GM12878 (cell line): ENCODE measurements around the gene ITK. TPM values are rescaled to one million over a fixed set of nuclear protein-coding genes. Genes with fewer than 3 reads are reported as not detected.

Experiments used
- ATAC-seq: fragments of 200-7000 bp; cut with Tn5 transposase; 3 replicates; pipeline ENCODE4 v1.9.1; 2020; ENCODE audit warnings: mild to moderate bottlenecking, moderate library complexity
- BruUV-seq: library from RNA; stranded (reverse); fragments of 400-500 nt; replicated peaks from 2 replicates; lab custom pipeline; 2021; lab: Mats Ljungman, UMichigan
- CTCF ChIA-PET: fragments of 300-600 bp; sonication (Branson Sonifier 250); formaldehyde crosslinking; extraction: SDS; loops from one replicate; lab custom pipeline; 2021; ENCODE audit warnings: inconsistent platforms; lab: Yijun Ruan, JAX
- POLR2A ChIA-PET: fragments of 350-600 bp; formaldehyde crosslinking; extraction: SDS; loops from one replicate; lab custom pipeline; 2021; ENCODE audit warnings: inconsistent platforms; lab: Charles Lee
- RAD21 ChIA-PET: fragments of 300-600 bp; sonication (Branson Sonifier 250); formaldehyde crosslinking; loops from one replicate; lab custom pipeline; 2023; ENCODE audit warnings: antibody characterized with exemption; ENCODE audit not compliant: unreplicated experiment; lab: Charles Lee
- SMC1A ChIA-PET: fragments of 300-600 bp; sonication (Branson Sonifier 250); formaldehyde crosslinking; loops from one replicate; lab custom pipeline; 2023; ENCODE audit not compliant: unreplicated experiment, uncharacterized antibody; lab: Charles Lee
- DNase-seq: peaks from one replicate; pipeline ENCODE4 v3.0.0-alpha.2; 2011; ENCODE audit warnings: low read depth, low spot score
- FAIRE-seq: peaks from 3 replicates; lab custom pipeline; 2011; peaks lifted over from hg19 to GRCh38; lab: Jason Lieb, UNC
- H2AFZ ChIP-seq: 2 replicates; pipeline ENCODE4 v1.6.0; 2011; ENCODE audit warnings: low read depth, low read length, control low read depth; ENCODE audit not compliant: control insufficient read depth
- H3K27ac ChIP-seq: 2 replicates; pipeline ENCODE4 v1.5.1; 2011; ENCODE audit warnings: control low read depth; ENCODE audit not compliant: control insufficient read depth, insufficient read depth
- H3K27me3 ChIP-seq, 2 experiments: replicated peaks in 1 of 2; 2 replicates each; pipeline versions ENCODE4 v1.6.0 to v1.6.1; 2011; ENCODE audit warnings: low read length in 1 of 2; ENCODE audit not compliant: control insufficient read depth in 2 of 2, insufficient read depth in 2 of 2
- H3K36me3 ChIP-seq, 2 experiments: 2 replicates each; pipeline ENCODE4 v1.5.1; 2011; ENCODE audit warnings: low read length in 1 of 2; ENCODE audit not compliant: control insufficient read depth in 2 of 2, insufficient read depth in 2 of 2
- H3K4me1 ChIP-seq: 2 replicates; pipeline ENCODE4 v1.6.1; 2011; ENCODE audit warnings: mild to moderate bottlenecking, low read length, moderate library complexity, mixed read lengths; ENCODE audit not compliant: control insufficient read depth, insufficient read depth
- H3K4me2 ChIP-seq: 2 replicates; pipeline ENCODE4 v1.6.0; 2011; ENCODE audit warnings: control low read depth; ENCODE audit not compliant: control insufficient read depth, insufficient read depth
- H3K4me3 ChIP-seq: fragments of 200-600 bp; sonication (generic); 2 replicates; pipeline ENCODE4 v1.5.1; 2016
- H3K79me2 ChIP-seq: 2 replicates; pipeline ENCODE4 v1.6.0; 2011; ENCODE audit warnings: low read length; ENCODE audit not compliant: control insufficient read depth, insufficient read depth
- H3K9ac ChIP-seq: 2 replicates; pipeline ENCODE4 v1.8.0; 2011; ENCODE audit warnings: low read length, control low read depth, mixed read lengths; ENCODE audit not compliant: control insufficient read depth, insufficient read depth
- H3K9me3 ChIP-seq: replicated peaks from 3 replicates; pipeline ENCODE4 v1.5.1; 2011; ENCODE audit warnings: mild to moderate bottlenecking, low read length; ENCODE audit not compliant: control insufficient read depth, insufficient read depth
- H4K20me1 ChIP-seq: 2 replicates; pipeline ENCODE4 v1.6.0; 2011; ENCODE audit not compliant: control insufficient read depth, insufficient read depth
- DPF2 ChIP-seq: fragments of 450-650 bp; IDR thresholded peaks from 2 replicates; pipeline ENCODE4 v1.6.1; 2017; ENCODE audit warnings: mild to moderate bottlenecking
- FOXM1 ChIP-seq: IDR thresholded peaks from 2 replicates; pipeline ENCODE4 v1.6.1; 2012; ENCODE audit warnings: low read depth, mild to moderate bottlenecking, inconsistent platforms, low read length, moderate library complexity
- KAT2A ChIP-seq: conservative IDR thresholded peaks from 2 replicates; pipeline ENCODE4 v1.6.1; 2011; ENCODE audit warnings: low read depth, low read length; ENCODE audit not compliant: control insufficient read depth
- LARP7 ChIP-seq: fragments of 450-650 bp; IDR thresholded peaks from 2 replicates; pipeline ENCODE4 v1.6.1; 2017; ENCODE audit warnings: mild to moderate bottlenecking
- NR2C2 ChIP-seq: IDR thresholded peaks from 2 replicates; pipeline ENCODE4 v1.6.1; 2011; ENCODE audit warnings: borderline replicate concordance, low read depth; ENCODE audit not compliant: control insufficient read depth, insufficient read length
- PAX5 ChIP-seq: IDR thresholded peaks from 2 replicates; pipeline ENCODE4 v1.6.1; 2011; ENCODE audit warnings: low read depth, low read length, borderline replicate concordance
- RB1 ChIP-seq: fragments of 450-650 bp; formaldehyde crosslinking; IDR thresholded peaks from 2 replicates; pipeline ENCODE4 v1.6.1; 2017; ENCODE audit warnings: mild to moderate bottlenecking, borderline replicate concordance
- RUNX3 ChIP-seq: IDR thresholded peaks from 2 replicates; pipeline ENCODE4 v1.6.1; 2012; ENCODE audit warnings: low read length, inconsistent platforms
- SIN3A ChIP-seq: IDR thresholded peaks from 2 replicates; pipeline ENCODE4 v1.6.1; 2012; ENCODE audit warnings: low read depth, low read length, improper control_type of control experiment
- SREBF1 ChIP-seq: IDR thresholded peaks from 2 replicates; pipeline ENCODE4 v1.6.1; 2012; ENCODE audit warnings: mild to moderate bottlenecking, low read length
- SUZ12 ChIP-seq: fragments of 200-600 bp; sonication (generic); IDR thresholded peaks from one replicate; pipeline ENCODE4 v1.6.1; 2018; ENCODE audit warnings: antibody characterized with exemption, mild to moderate bottlenecking; ENCODE audit not compliant: unreplicated experiment
- ZNF207 ChIP-seq: fragments of 450-650 bp; IDR thresholded peaks from 2 replicates; pipeline ENCODE4 v1.6.1; 2014; ENCODE audit warnings: antibody characterized with exemption, mild to moderate bottlenecking, borderline replicate concordance
- WGBS: methylation state at CpG from one replicate; pipeline ENCODE4 v1.1.6; 2016; ENCODE audit warnings: low lambda C conversion rate; ENCODE audit not compliant: insufficient replicate concordance, insufficient coverage; ENCODE audit errors: missing lambda C conversion rate; 5-methylcytosine and 5-hydroxymethylcytosine counted together
- in situ Hi-C: fragments of 300-500 bp; cut with MboI; formaldehyde crosslinking; loops from 9 replicates; pipeline ENCODE4 v1.14.3; 2018; ENCODE audit warnings: mixed read lengths
- intact Hi-C: fragments of 100-400 bp; cut with micrococcal nuclease; formaldehyde crosslinking; loops from one replicate; pipeline ENCODE4 v1.14.2; 2022; ENCODE audit not compliant: unreplicated experiment
- polyA plus RNA-seq, 11 experiments: library from polyadenylated mRNA; depleted of rRNA in 4 of 11; unstranded in 6 of 11; stranded (reverse) in 5 of 11; fragments of >200 nt; fragmentation: Nextera tagmentation in 4 of 11; fragmentation: Illumina TruSeq in 1 of 11; extraction: Ambion mirVana in 4 of 11; extraction: Trizol in 1 of 11; gene quantifications; 1 replicate in 1 of 11; 2 replicates in 10 of 11; pipeline versions ENCODE4 v1.2.1 to v1.2.3, GENCODE V29; 2011 to 2016; ENCODE audit warnings: inconsistent platforms in 2 of 11, missing spikeins in 2 of 11, low read depth in 1 of 11
- total RNA-seq, 4 experiments: library from RNA; depleted of rRNA in 3 of 4; stranded (reverse); fragments of >200 nt in 3 of 4; fragmentation: Illumina TruSeq in 1 of 4; extraction: Trizol in 1 of 4; gene quantifications; 2 replicates each; pipeline versions ENCODE4 v1.2.1 to v1.2.3, GENCODE V29; 2013 to 2021
- TF ChIP-seq, protein P1 (sequence below): IDR thresholded peaks from 2 replicates; pipeline ENCODE4 v1.6.1; 2012; ENCODE audit warnings: low read depth, low read length, improper control_type of control experiment
- TF ChIP-seq, protein P2 (sequence below): fragments of 450-650 bp; formaldehyde crosslinking; IDR thresholded peaks from 2 replicates; pipeline ENCODE4 v1.5.0; 2022; ENCODE audit warnings: mild to moderate bottlenecking, missing genetic modification characterization
- TF ChIP-seq, protein P3 (sequence below): fragments of 450-650 bp; IDR thresholded peaks from 2 replicates; pipeline ENCODE4 v1.6.1; 2017; ENCODE audit warnings: mild to moderate bottlenecking, moderate library complexity

Gene ITK
- total and polyA plus RNA-seq, 10 of the 15 experiments (the other 5 are each of a cell fraction or from before 2014, with no cell fraction given) = 0.05 to 2.4 (median 0.76) TPM

DNA sequence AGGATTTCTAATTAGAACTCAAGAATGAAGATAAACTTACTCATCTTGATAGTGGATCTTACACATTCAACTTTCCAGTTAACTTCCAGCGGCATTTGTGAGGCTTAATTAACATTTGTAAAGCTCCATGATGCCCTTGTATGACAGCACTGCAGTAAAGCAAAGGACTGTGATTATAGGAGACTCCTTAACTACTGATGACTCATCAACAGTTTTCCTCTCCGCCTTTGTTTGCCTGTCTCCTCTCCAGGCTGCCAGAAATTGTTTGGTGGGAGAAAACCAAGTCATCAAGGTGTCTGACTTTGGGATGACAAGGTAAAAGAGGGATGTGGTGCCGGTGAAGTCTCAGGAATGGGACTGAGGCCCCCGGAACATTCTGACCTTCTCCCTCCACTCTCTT is 64.8 kb downstream of the ITK start (continued):
- TF ChIP-seq, protein P1, sequence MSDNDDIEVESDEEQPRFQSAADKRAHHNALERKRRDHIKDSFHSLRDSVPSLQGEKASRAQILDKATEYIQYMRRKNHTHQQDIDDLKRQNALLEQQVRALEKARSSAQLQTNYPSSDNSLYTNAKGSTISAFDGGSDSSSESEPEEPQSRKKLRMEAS = no peak

DNA sequence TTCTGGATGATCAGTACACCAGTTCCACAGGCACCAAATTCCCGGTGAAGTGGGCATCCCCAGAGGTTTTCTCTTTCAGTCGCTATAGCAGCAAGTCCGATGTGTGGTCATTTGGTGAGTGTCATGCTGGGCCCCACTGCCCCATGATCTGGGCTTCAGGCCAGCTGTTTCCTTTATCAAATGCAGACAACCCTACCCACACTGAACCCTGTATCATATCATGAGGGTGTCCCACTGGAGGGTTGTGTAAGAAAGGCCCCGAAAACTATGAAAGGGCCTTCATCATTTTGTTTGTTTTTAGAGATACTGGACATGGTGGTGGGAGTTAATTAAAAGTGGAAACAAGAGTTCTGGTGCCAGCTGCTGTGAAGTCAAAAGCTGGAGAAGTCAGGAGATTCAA is 65.2 kb downstream of the ITK start:
- POLR2A ChIA-PET = no interaction called here
- intact Hi-C loops = no loop called here
- TF ChIP-seq PAX5 (no peak), SREBF1 (no peak), ZNF207 (no peak), DPF2 (no peak), KAT2A (no peak), RB1 (no peak), LARP7 (no peak), SUZ12 (no peak), SIN3A (no peak), FOXM1 (no peak), RUNX3 (no peak), NR2C2 (no peak)
- TF ChIP-seq, protein P2, sequence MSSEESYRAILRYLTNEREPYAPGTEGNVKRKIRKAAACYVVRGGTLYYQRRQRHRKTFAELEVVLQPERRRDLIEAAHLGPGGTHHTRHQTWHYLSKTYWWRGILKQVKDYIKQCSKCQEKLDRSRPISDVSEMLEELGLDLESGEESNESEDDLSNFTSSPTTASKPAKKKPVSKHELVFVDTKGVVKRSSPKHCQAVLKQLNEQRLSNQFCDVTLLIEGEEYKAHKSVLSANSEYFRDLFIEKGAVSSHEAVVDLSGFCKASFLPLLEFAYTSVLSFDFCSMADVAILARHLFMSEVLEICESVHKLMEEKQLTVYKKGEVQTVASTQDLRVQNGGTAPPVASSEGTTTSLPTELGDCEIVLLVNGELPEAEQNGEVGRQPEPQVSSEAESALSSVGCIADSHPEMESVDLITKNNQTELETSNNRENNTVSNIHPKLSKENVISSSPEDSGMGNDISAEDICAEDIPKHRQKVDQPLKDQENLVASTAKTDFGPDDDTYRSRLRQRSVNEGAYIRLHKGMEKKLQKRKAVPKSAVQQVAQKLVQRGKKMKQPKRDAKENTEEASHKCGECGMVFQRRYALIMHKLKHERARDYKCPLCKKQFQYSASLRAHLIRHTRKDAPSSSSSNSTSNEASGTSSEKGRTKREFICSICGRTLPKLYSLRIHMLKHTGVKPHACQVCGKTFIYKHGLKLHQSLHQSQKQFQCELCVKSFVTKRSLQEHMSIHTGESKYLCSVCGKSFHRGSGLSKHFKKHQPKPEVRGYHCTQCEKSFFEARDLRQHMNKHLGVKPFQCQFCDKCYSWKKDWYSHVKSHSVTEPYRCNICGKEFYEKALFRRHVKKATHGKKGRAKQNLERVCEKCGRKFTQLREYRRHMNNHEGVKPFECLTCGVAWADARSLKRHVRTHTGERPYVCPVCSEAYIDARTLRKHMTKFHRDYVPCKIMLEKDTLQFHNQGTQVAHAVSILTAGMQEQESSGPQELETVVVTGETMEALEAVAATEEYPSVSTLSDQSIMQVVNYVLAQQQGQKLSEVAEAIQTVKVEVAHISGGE (CRISPR knock-in tag) = no peak
- TF ChIP-seq, protein P3, sequence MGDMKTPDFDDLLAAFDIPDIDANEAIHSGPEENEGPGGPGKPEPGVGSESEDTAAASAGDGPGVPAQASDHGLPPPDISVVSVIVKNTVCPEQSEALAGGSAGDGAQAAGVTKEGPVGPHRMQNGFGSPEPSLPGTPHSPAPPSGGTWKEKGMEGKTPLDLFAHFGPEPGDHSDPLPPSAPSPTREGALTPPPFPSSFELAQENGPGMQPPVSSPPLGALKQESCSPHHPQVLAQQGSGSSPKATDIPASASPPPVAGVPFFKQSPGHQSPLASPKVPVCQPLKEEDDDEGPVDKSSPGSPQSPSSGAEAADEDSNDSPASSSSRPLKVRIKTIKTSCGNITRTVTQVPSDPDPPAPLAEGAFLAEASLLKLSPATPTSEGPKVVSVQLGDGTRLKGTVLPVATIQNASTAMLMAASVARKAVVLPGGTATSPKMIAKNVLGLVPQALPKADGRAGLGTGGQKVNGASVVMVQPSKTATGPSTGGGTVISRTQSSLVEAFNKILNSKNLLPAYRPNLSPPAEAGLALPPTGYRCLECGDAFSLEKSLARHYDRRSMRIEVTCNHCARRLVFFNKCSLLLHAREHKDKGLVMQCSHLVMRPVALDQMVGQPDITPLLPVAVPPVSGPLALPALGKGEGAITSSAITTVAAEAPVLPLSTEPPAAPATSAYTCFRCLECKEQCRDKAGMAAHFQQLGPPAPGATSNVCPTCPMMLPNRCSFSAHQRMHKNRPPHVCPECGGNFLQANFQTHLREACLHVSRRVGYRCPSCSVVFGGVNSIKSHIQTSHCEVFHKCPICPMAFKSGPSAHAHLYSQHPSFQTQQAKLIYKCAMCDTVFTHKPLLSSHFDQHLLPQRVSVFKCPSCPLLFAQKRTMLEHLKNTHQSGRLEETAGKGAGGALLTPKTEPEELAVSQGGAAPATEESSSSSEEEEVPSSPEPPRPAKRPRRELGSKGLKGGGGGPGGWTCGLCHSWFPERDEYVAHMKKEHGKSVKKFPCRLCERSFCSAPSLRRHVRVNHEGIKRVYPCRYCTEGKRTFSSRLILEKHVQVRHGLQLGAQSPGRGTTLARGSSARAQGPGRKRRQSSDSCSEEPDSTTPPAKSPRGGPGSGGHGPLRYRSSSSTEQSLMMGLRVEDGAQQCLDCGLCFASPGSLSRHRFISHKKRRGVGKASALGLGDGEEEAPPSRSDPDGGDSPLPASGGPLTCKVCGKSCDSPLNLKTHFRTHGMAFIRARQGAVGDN = no peak

More for the DNA sequence above, 65.2 kb downstream of the ITK start:
- SMC1A ChIA-PET = interaction anchor here (0.8 kb wide), 1 partner anchor 83 kb away, joined by 3 read pairs; no protein-coding TSS in a partner anchor
- no peaks in the 10 kb centered on the region for H3K36me3 ChIP-seq
- H3K27ac ChIP-seq = no peak overlapping the region
- H3K9me3 ChIP-seq = no peaks in the 10 kb centered on the region
- no peak overlapping the region for H3K4me2 ChIP-seq
- H3K79me2 ChIP-seq = no peaks in the 10 kb centered on the region
- in situ Hi-C loops = no loop called here
- H3K9ac ChIP-seq = no peak overlapping the region
- CTCF ChIA-PET = interaction anchor here (0.6 to 10.8 kb wide), 7 partner anchors 8 to 186 kb away, joined by 4 to 244 read pairs (median 6); no protein-coding TSS in a partner anchor
- WGBS = 91% methylated on average over 4 of the region's 4 CpGs
- H3K27me3 ChIP-seq = no peaks in the 10 kb centered on the region
- DNase-seq = no peak
- RAD21 ChIA-PET = interaction anchor here (1.2 to 1.6 kb wide), 2 partner anchors 18 to 79 kb away, joined by 3 read pairs; no protein-coding TSS in a partner anchor
- H3K4me1 ChIP-seq = no peaks in the 10 kb centered on the region
- no peak overlapping the region for H3K4me3 ChIP-seq
- FAIRE-seq = no peak
- no peak overlapping the region for H2AFZ ChIP-seq
- no peak for ATAC-seq
- H4K20me1 ChIP-seq = no peaks in the 10 kb centered on the region
- no TSS peak for BruUV-seq
